CD1c-positive myeloid dendritic cell (primary cell): ENCODE data around the gene GRB2.
"Not testable (repeated sequence)": the region's sequence is repeated elsewhere in the genome, so short reads cannot be mapped to it uniquely, and the experiment has no call there.

Source experiments
- DNase-seq: peaks from one replicate; pipeline ENCODE4 v3.0.0-alpha.2; 2016; ENCODE audit errors: extremely low spot score

GRB2 gene

GRCh38 chr17:75350706-75351105 is 54.8 kb downstream of the GRB2 start:
- no peak for DNase-seq

DNA sequence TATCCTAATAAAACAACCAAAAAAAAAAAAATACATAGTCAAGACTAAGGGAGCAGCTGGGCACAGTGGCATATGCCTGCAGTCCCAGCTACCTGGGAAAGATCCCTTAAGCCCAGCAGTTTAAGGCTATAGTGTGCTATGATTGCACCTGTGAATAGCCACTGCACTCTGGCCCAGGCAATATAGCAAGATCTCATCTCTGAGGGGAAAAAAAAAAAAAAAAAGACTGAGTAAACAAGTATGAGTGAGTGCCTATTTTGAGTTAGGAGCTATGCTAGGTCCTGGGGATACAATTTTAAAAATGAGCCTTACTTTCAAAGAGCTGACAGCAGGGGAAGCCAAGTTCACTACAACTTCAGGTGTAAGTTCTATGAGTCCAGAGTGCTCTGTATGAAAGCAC is 55.4 kb downstream of the GRB2 start:
- DNase-seq: no peak

DNA sequence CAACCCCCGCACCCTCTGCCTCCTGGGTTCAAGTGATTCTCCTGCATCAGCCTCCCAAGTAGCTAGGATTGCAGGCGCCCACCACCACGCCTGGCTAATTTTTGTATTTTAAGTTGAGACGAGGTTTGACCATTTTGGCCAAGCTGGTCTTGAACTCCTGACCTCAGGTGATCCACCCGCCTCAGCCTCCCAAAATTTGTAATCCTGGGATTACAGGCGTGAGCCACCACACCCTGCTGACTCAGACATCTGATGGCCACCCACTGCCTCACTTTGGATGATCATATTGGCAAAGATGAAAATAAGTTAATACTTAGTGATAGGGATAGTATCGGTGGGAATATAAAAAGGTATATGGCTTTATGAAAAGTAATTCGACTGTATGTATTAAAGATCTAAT is 55.9 kb downstream of the GRB2 start:
- DNase-seq: no peak

DNA sequence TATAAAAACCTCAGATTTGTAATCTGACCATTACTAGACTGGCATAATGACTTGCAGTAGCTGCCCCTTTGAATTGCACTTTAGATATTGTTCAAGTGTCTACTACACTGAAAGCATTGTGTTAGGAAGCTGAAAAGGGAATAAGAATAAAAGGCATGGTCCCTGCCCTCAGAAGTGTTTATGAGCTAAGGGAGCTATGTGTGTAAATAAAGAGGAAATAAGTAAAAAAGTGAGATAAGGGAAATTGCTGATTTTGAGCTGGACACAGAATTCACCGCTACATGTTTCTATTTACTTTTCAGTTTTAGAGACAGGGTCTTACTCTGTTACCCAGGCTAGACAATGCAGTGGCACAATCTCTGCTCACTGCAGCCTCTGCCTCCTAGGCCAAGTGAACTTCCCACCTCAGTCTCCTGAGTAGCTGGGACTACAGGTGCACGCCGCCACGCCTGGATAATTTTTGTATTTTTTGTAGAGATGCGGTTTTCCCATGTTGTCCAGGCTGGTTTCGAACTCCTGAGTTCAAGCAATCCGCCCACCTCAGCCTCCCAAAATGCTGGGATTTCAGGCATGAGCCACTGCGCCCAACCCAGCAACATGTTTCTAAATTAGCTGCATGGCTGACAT is 57.0 kb downstream of the GRB2 start:
- peak; percentile 54 for DNase-seq

GRCh38 chr17:75346906-75347305 is 58.6 kb downstream of the GRB2 start:
- DNase-seq: peak; percentile 74

GRCh38 chr17:75346368-75346767 is 59.1 kb downstream of the GRB2 start:
- not testable (repeated sequence) for DNase-seq

DNA sequence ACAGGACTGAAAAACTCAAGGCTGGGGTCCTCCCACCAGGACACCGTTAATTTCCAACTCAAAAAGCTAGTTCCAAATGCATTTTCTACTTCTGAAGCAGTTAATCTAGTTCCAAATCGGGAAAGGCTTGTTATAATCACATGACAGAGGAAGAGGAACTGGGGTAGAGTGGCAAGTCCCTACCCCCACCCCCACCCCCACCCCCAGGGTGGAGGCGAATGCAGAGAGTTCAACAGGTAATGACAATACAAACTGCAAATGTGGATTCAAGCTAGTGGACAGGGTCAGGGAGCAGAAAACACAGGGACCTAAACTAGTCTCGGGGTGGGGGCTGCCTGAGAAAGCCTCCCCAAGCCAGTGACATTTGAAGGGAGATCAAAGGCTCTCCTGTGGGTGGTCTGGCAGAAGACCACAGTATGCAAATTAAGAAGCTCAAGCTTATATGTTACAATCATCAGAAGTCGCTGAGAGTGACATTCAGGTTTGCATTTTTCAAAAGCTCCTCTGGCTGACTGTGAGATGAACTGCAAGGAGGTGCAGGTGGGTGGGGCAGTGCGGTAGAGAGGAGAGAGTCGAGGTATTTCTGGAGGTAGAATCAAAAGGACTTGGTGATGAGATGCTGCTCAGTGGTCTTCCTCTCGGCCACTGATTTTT is 59.8 kb downstream of the GRB2 start:
- DNase-seq: peak; percentile 62

- peak; percentile 52 for DNase-seq
Observed at GRCh38 chr17:75344666-75345065, 60.8 kb downstream of the GRB2 start.

GRCh38 chr17:75342996-75343395 is 62.5 kb downstream of the GRB2 start:
- DNase-seq: peak; percentile 40

DNA sequence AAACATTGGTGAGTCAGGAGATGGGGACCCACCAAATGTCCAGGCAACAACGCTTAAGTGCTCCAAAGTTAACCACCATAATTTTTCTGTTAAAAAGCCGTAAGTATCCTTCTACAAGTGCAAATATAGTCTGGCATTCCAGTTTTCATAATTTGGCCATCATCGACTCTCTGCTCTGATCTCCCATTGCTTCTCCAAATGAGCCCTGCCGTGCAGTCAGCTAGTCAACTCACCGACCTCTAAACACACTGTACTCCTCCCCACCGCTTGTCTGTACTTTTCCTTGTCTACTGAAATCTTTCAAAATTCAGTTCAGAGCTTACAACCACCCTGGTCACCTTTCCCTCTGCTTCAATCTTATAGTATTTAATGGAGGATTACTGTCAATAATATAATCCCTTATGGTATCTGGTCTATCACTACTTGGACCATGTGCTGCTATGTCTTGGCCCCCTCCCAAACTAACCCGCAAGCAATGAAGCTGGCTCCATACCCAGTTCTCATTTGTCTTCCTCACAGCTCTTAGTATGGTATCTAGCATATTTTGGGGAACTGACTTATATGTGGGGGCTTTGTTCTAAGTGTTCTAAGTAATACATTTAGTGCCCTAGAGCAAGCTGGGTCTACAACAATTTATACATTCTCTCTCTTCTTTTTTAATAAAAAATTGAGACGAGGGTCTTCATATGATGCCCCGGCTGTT is 63.5 kb downstream of the GRB2 start:
- peak; percentile 46 for DNase-seq

DNA sequence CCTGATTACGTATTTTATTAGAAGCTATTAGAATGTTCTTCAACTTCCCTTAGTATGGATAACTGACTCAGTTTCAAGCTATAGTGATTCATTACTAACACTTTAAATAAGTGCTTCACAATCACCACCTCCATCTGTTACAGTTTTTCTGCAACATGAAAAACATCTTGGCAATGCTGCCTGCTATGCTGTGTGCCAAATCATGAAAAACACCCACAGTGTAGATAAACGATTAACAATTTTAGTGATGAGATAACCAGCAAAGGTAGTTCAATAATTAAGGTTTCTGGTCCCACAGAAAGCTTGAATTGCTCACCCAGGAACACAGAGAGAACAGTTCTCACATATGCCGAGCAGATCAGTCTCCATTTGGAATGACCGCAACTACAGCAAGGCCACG is 64.8 kb downstream of the GRB2 start:
- DNase-seq: no peak

DNA sequence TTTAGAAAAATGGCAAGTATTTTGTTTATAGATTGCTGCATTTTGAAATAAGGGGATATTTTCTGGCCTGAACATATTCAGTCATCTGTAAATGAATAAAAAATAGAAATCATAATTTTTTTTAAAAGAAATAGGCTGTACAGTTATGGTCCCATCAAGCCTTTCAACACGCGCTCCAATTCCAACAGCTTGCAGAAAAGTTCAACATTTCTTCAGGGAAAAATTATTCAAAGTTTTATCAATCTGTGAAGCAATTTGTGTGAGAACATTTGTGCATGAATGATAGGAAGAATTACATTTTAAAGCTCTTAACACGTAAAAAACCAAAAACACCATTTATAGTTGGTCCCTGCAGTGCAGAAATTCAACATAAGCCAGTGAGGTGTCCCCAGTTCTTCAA is 65.5 kb downstream of the GRB2 start:
- no peak for DNase-seq

GRCh38 chr17:75338335-75338734 is 67.1 kb downstream of the GRB2 start:
- peak; percentile 54 for DNase-seq

DNA sequence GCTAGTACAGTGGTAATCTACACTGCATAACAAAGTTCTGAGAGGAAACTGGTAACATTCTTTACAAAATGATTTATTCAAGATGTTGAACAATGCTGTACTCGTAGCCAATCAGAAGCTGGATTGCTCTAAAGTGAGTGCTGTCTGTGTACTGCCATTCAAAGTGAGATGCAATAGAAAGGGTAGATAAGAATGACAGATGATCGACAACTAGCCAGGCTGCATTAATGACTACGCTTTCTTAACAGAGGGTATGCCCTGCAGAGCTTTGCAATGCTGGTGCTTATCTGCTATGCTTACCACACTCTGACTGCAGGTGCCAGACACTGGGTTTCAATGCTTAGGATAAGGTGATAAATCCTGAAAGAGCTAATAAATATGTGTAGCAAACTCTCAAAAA is 70.2 kb downstream of the GRB2 start:
- no peak for DNase-seq

DNA sequence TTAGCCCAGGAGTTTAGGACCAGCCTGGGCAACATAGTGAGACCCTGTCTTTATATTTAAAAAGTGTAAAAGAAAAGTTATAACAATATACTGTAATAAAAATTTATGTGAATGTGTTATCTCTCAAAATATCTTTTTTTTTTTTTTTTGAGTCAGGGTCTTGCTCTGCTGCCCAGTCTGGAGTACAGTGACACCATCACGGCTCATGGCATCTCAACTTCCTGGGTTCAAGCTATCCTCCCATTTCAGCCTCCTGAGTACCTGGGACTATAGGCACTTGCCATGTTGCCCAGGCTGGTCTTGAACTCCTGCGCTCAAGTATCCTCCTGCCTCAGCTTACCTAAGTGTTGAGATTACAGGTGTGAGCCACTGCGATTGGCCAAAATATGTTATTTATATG is 70.8 kb downstream of the GRB2 start:
- no peak for DNase-seq

DNA sequence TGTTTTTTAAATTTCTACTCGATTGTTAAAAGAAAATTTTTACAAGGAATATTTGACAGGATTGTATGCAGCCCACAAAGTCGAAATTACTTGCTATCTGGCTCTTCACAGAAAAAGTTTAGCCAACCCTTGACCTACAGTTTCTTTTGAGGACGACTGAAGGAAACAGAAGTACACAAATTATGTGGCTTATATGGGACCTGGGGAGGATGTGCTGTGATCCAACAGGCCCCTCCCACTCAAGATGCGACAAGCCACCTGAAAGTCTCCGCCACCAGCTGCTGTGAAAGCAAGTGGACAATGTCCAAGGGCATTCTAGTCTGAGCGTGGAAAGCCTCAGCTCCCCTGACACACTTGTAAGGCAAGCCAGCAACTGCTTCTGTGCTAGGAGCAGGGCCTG is 73.8 kb downstream of the GRB2 start:
- DNase-seq: no peak

GRCh38 chr17:75327757-75328156 is 77.7 kb downstream of the GRB2 start:
- DNase-seq: no peak

DNA sequence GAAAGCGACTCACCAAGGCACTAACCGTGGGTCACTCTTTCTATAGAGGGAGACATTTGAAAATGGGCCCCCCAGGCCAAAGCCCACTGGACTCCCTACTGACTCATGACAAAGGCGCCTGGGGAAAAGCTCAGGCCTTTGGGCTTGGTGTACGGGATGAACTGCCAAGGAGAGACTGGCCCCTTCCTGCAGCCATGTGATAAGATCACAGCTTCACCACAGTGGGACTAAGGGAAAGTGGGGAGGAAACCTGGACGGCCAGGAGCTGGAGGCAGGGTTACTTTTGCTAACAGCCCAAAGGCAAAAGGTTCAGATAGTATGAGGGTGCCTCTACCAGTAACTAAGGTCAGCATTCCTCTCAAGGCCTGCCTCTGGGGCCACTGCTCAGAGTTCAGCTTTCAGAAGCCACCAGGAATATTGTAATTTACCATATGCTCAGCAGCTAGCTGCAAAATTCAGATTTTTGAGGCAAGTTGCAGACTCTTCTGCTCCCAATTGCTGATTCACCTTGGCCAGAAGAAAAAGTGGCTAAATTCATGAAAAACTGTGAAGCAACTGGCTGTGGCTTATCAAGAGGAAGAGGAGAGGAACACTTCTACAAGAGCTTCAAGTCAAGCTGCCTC is 79.1 kb downstream of the GRB2 start:
- DNase-seq: no peak

GRCh38 chr17:75325827-75326225 is 79.7 kb downstream of the GRB2 start:
- peak; percentile 34 for DNase-seq

GRCh38 chr17:75325348-75325747 is 80.1 kb downstream of the GRB2 start:
- no peak for DNase-seq

DNA sequence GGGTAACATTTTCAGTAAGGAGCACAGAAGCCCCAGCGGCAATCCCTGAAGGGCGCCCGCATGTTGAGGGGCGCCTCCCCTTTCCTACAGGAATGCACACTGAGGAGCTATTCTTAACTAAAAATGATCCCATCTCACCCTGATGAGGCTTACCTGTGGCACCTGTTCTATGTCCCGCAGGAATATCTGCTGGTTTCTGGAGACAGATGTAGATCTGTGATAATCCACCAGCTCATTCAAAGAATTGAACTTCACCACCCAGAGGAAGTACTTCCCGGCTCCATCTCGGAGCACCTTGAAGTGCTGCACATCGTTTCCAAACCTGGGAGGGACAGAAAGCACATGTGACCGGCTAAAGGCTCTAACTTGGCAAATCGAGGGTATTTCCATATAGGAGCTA is 84.0 kb downstream of the GRB2 start:
- DNase-seq: no peak

DNA sequence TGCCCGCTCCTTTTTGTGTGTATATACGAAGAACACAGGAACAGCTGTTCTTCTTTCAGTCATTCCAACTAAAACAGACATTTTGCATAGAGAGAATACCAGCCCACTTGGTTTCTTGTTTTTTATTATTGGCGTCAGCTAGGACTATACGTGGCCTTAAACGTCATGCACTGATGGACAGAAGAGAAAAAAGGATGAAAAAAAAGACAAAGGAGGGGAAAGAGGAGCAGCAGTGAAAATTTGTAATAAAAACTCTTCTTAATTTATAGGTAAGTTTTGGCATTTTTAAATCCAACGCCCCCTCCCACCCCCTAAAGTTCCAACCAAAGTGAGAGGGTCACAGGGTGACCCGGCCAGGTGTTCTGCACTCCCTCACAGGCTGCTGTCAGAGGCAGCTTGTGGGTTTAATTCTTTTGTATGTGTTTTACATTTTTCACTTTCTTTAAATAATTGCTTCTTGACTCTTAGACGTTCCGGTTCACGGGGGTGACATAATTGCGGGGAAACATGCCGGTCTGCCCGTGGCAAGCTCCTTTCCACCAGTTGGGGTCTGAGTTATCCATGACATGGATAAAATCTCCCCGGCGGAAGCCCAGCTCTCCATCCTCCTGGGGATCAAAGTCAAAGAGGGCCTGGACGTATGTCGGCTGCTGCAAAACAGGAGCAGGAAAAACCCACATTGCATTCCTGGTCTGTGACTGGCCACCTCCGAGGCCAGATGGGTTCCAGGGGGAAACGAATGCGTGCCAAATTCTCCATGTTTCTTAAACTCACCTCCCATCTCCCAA is 85.4 kb downstream of the GRB2 start:
- no peak for DNase-seq
